Activated T-cell treated with anti-CD3 and anti-CD28 coated beads for 24 hours (primary cell): Measurements from ENCODE around the gene CD244.

ENCODE experiments used
- DNase-seq: peaks from one replicate; pipeline ENCODE4 v3.0.0-alpha.2; 2020; ENCODE audit warnings: low read depth

Gene CD244

DNA sequence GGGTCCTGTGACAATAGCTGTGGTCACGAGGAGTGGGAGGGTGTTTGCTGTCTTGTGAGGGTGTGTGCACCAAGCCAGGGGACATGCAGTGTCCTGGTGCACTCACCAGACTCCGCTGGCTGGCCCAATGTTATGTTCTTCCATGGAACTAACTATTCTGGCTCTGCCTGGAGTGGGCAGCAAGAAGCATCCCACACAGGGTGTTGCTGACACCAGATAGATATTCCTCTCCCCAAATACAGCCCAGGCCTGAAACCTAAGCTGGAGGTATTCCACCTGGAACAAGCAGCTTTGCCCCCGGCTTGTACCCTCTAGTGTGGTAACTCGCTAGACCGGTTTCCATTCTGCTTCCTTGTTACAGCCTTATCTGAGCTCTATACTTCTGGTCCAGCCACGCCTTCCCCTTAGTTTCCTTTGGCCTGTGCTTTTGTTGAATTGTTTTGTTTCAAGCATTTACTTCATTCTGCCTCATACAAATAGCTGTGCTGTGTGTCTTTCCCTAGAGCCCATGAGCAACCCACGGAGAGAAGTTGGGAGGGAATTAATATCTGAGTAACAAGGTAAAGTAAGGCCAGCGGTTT is 81.4 kb downstream of the CD244 start:
- no peak for DNase-seq

GRCh38 chr1:160780398-160780755 is 82.3 kb downstream of the CD244 start:
- no peak for DNase-seq
